ENCODE results near the gene ST6GALNAC6. TPM values are rescaled to one million over a fixed set of nuclear protein-coding genes. Genes with fewer than 3 reads are reported as not detected.

ST6GALNAC6 gene
- total RNA-seq, 1 experiment from 2014 or later, result 24.5 TPM

GRCh38 chr9:127912882-127913281, 13.5 kb upstream of the ST6GALNAC6 start:
- no peak for TF ChIP-seq ELF1 (IDR thresholded peaks at IDR 0.05; ENCODE audit: borderline replicate concordance, low read depth)
- TF ChIP-seq, protein P1, sequence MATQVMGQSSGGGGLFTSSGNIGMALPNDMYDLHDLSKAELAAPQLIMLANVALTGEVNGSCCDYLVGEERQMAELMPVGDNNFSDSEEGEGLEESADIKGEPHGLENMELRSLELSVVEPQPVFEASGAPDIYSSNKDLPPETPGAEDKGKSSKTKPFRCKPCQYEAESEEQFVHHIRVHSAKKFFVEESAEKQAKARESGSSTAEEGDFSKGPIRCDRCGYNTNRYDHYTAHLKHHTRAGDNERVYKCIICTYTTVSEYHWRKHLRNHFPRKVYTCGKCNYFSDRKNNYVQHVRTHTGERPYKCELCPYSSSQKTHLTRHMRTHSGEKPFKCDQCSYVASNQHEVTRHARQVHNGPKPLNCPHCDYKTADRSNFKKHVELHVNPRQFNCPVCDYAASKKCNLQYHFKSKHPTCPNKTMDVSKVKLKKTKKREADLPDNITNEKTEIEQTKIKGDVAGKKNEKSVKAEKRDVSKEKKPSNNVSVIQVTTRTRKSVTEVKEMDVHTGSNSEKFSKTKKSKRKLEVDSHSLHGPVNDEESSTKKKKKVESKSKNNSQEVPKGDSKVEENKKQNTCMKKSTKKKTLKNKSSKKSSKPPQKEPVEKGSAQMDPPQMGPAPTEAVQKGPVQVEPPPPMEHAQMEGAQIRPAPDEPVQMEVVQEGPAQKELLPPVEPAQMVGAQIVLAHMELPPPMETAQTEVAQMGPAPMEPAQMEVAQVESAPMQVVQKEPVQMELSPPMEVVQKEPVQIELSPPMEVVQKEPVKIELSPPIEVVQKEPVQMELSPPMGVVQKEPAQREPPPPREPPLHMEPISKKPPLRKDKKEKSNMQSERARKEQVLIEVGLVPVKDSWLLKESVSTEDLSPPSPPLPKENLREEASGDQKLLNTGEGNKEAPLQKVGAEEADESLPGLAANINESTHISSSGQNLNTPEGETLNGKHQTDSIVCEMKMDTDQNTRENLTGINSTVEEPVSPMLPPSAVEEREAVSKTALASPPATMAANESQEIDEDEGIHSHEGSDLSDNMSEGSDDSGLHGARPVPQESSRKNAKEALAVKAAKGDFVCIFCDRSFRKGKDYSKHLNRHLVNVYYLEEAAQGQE (IDR thresholded peaks at IDR 0.05; ENCODE audit: low read depth), result no peak
- TF ChIP-seq MAX (IDR thresholded peaks at IDR 0.05), result no peak
- TF ChIP-seq CBX3 (IDR thresholded peaks at IDR 0.05; ENCODE audit: low read depth), result no peak
- TF ChIP-seq ZFX (IDR thresholded peaks at IDR 0.05), result no peak
- no peak for TF ChIP-seq SP1 (IDR thresholded peaks at IDR 0.05; ENCODE audit: low read depth)
- DNase-seq (ENCODE audit: low read depth, low spot score) (no peak), ATAC-seq (no peak)
- Histone ChIP-seq H3K36me3 (ENCODE audit: control insufficient read depth in 1 of 2, insufficient read depth in 2 of 2, low read length in 2 of 2) (peaks cover 3 to 32% of the 10 kb centered on the region in 2 experiments; a peak in 2 of 4 replicates), H4K20me1 (ENCODE audit: insufficient read depth) (no peaks in the 10 kb centered on the region), H3K4me3 (replicated peaks in 1 of 2; ENCODE audit: low read depth in 1 of 2, low read length in 2 of 2) (no peak overlapping the region), H3K27me3 (ENCODE audit: insufficient read depth, low read length) (no peaks in the 10 kb centered on the region), H3K9me2 (ENCODE audit: insufficient read depth) (no peaks in the 10 kb centered on the region), H3K79me2 (ENCODE audit: insufficient read depth, low read length) (peaks cover 18% of the 10 kb centered on the region), H3K4me1 (ENCODE audit: control insufficient read depth in 1 of 2, insufficient read depth in 2 of 2, low read length in 2 of 2) (peaks cover 20 to 29% of the 10 kb centered on the region in 2 experiments), H3K4me2 (ENCODE audit: low read length) (no peak overlapping the region), H2AFZ (ENCODE audit: low read depth, low read length, poor library complexity, severe bottlenecking) (no peak overlapping the region), H3K9ac (ENCODE audit: low read length) (no peak overlapping the region), H3K27ac (ENCODE audit: low read depth, low read length) (no peak overlapping the region), H3K9me3 (ENCODE audit: control insufficient read depth in 1 of 2, insufficient read depth in 1 of 2, low read depth in 1 of 2, low read length in 2 of 2) (no peaks in the 10 kb centered on the region)
- ChIA-PET POLR2A (no interaction called here), CTCF (interaction anchor here (1.6 kb wide), 1 partner anchor 178 kb away, joined by 4 read pairs; the partner anchor contains the start of gene TOR2A), RAD21 (ENCODE audit: low non-redundant PET in 1 of 2, low total read pairs in 2 of 2, uncharacterized antibody in 2 of 2, unreplicated experiment in 2 of 2) (no interaction called here)
- intact Hi-C loops (cut with micrococcal nuclease), result no loop called here
- BruUV-seq (replicated peaks), result no TSS peak

GRCh38 chr9:127912296-127912695, 12.9 kb upstream of the ST6GALNAC6 start:
- BruUV-seq (replicated peaks), result no TSS peak
- no peak overlapping the region for H3K9ac ChIP-seq (ENCODE audit: low read length)
- ChIA-PET RAD21 (ENCODE audit: low non-redundant PET in 1 of 2, low total read pairs in 2 of 2, uncharacterized antibody in 2 of 2, unreplicated experiment in 2 of 2) (no interaction called here), CTCF (interaction anchor here (1.6 kb wide), 1 partner anchor 177 kb away, joined by 4 read pairs; the partner anchor contains the start of gene TOR2A), POLR2A (no interaction called here)
- no peak overlapping the region for H3K4me2 ChIP-seq (ENCODE audit: low read length)
- intact Hi-C loops (cut with micrococcal nuclease), result no loop called here
- ATAC-seq (no peak), DNase-seq (ENCODE audit: low read depth, low spot score) (no peak)
- H3K4me1 ChIP-seq (ENCODE audit: control insufficient read depth in 1 of 2, insufficient read depth in 2 of 2, low read length in 2 of 2), result peaks cover 15 to 23% of the 10 kb centered on the region in 2 experiments
- H3K27ac ChIP-seq (ENCODE audit: low read depth, low read length), result no peak overlapping the region
- TF ChIP-seq ZFX (IDR thresholded peaks at IDR 0.05) (no peak), ATF3 (IDR thresholded peaks at IDR 0.05) (no peak), SIN3A (IDR thresholded peaks at IDR 0.05; ENCODE audit: low read depth) (no peak), EZH2phosphoT487 (IDR thresholded peaks at IDR 0.05; ENCODE audit: borderline replicate concordance) (no peak), POLR2A (IDR thresholded peaks at IDR 0.05; ENCODE audit: borderline replicate concordance, extremely low read depth, insufficient read depth, insufficient read length) (no peak), ZNF274 (IDR thresholded peaks at IDR 0.05; ENCODE audit: low read depth, low read length) (no peak), POLR2AphosphoS5 (IDR thresholded peaks at IDR 0.05; ENCODE audit: low read depth, low read length) (no peak), CBX3 (IDR thresholded peaks at IDR 0.05; ENCODE audit: low read depth) (no peak), TCF7L2 (IDR thresholded peaks at IDR 0.05; ENCODE audit: borderline replicate concordance, extremely low read depth, insufficient read depth, insufficient read length) (no peak)
- TF ChIP-seq, protein P1 (IDR thresholded peaks at IDR 0.05; ENCODE audit: low read depth), result no peak
- no peaks in the 10 kb centered on the region for H4K20me1 ChIP-seq (ENCODE audit: insufficient read depth)
- peaks cover 18% of the 10 kb centered on the region for H3K79me2 ChIP-seq (ENCODE audit: insufficient read depth, low read length)
- H3K4me3 ChIP-seq (replicated peaks in 1 of 2; ENCODE audit: low read depth in 1 of 2, low read length in 2 of 2), result no peak overlapping the region
- peaks cover 3 to 32% of the 10 kb centered on the region in 2 experiments; a peak in 2 of 4 replicates for H3K36me3 ChIP-seq (ENCODE audit: control insufficient read depth in 1 of 2, insufficient read depth in 2 of 2, low read length in 2 of 2)
- no peaks in the 10 kb centered on the region for H3K27me3 ChIP-seq (ENCODE audit: insufficient read depth, low read length)
- no peaks in the 10 kb centered on the region for H3K9me2 ChIP-seq (ENCODE audit: insufficient read depth)
- no peaks in the 10 kb centered on the region for H3K9me3 ChIP-seq (ENCODE audit: control insufficient read depth in 1 of 2, insufficient read depth in 1 of 2, low read depth in 1 of 2, low read length in 2 of 2)
- no peak overlapping the region for H2AFZ ChIP-seq (ENCODE audit: low read depth, low read length, poor library complexity, severe bottlenecking)
